SKM-1 treated with dmso at 0.1 percent for 144 hours (cell line): ENCODE results near the gene TIMM44.

ENCODE experiments used
- DNase-seq: peaks from one replicate; lab custom pipeline; 2025; ENCODE audit not compliant: unreplicated experiment; lab: John Stamatoyannopoulos, UW

TIMM44 gene, protein sequence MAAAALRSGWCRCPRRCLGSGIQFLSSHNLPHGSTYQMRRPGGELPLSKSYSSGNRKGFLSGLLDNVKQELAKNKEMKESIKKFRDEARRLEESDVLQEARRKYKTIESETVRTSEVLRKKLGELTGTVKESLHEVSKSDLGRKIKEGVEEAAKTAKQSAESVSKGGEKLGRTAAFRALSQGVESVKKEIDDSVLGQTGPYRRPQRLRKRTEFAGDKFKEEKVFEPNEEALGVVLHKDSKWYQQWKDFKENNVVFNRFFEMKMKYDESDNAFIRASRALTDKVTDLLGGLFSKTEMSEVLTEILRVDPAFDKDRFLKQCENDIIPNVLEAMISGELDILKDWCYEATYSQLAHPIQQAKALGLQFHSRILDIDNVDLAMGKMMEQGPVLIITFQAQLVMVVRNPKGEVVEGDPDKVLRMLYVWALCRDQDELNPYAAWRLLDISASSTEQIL

DNA sequence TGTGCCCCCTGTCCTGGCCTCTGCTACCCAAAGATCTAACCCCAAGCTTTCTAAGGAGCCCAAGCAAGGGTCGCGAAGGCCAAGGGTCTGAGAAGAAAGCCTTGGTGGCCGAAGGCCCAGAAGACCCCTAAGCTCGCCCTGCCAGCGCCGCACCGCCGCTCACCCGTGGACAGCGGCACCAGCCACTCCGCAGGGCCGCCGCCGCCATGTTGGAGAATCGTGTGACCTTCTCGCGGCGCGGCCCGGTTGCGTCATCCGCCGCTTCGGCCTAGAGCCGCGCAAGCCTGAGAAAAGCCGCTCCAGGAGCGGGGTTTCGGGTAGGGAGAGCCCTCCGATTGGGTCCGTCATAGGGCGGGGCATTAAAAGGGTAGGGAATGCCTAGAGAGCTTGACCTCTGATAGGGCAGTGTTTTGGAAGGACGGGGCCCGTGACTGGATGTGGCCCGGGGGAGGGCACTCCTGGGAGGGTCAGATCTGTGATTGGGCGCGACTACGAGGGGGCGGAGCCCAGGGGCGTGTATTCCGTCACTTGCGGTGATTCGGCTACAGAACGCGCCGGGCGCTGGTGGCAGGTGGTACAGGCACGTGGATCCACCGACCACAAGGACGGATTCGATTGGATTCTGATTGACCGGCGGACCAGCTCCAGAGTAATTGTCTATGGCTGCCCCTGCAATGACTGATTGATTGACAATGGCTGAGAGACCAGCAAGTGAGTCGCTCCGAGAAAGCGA, at the start of gene TIMM44:
TIMM44 (minus strand) TSS at position 223 of the 733 bp plus-strand sequence; CDS start at position 208, 15 bp downstream.
- peak; percentile 99 for DNase-seq

DNA sequence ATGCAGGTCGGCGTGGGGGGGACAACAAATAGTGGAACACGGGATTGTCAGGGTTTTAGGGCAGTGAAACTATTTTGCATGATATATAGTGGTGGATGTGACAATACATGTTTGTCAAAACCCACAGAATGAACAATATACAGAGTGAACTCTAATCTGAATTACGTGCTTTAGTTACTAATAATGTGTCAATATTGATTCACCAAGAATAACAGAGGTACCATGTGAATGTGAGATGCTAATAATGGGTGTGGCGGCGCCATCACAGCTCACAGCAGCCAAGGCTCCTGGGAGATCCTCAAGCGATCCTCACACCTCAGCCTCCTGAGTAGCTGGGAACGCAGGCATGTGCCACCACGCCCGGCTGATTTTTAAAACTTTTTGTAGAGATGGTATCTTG, 49.1 kb upstream of the TIMM44 start:
- no peak for DNase-seq

DNA sequence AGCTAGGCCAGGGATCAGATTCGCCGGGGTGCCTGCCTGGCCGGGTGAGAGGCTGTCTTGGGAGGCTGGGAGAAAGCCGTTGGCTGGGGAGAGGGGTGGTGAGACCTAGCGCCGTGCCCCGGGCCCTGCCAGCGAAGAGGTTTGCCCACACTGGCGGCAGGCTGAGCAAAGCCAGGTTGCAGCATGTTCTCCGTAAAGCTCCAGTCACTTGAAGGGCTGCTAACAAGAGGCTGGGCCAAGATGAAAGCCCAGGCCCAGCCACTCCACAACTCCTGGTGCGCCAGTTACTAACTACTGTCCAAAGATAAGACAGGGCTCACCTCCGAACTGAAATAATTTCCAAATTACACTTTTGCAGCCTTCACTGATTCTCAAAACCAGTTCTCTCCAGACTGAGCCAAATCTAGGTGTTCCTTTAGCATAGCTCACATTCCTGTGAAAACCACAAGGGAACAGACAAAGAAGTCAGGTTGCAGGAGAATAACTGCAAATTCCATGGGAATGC, 45.7 kb upstream of the TIMM44 start:
- no peak for DNase-seq

DNA sequence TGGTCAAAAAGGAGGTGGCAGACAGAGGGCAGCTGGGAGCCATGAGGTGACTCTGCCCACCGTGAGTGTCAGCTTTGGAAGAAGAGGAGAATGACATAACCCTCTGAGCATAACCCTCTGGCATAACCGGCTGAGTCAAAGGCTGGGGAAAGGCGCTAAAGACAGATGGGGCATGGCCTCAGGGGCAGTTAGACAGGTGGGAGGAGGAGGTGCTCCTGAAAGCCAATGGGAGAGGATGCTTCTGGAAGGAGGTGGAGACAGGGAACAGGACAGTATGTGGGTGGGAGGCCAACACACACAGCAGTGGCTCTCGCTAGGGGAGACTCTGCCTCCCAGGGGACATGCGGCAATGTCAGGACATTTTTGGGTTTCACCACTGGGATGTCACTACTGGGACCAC, 44.8 kb upstream of the TIMM44 start:
- DNase-seq, result no peak

DNA sequence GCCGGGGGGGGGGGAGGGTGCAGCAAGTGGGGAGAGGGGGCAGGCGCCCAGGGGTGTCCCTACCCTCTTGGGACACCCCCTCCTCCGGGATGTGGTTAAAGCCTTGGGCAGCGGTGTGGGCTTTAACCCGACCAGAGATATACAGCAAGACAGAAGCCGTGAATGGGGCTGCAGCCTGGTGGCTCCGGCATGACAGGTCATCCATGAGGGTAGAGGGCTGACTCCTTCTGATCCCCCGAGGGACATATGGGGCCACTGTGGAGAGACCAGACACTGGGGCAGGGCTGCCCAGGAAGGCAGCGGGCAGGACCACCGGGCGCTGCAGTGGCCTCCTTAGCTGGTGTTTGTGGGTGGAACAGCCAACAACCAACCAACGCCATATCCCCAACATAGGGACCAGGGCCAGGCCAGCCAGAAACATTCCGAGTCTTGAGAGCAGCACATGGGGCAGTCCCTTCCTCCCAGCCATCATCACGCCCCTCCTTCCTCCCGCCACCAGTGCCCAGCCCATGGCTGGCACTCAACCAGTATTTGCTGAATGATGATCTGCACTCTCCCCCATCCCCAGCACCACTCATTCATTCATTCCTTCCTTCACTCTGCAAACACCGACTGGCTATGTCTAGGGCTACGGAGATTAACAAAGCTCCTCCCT, 43.8 kb upstream of the TIMM44 start:
- no peak for DNase-seq

DNA sequence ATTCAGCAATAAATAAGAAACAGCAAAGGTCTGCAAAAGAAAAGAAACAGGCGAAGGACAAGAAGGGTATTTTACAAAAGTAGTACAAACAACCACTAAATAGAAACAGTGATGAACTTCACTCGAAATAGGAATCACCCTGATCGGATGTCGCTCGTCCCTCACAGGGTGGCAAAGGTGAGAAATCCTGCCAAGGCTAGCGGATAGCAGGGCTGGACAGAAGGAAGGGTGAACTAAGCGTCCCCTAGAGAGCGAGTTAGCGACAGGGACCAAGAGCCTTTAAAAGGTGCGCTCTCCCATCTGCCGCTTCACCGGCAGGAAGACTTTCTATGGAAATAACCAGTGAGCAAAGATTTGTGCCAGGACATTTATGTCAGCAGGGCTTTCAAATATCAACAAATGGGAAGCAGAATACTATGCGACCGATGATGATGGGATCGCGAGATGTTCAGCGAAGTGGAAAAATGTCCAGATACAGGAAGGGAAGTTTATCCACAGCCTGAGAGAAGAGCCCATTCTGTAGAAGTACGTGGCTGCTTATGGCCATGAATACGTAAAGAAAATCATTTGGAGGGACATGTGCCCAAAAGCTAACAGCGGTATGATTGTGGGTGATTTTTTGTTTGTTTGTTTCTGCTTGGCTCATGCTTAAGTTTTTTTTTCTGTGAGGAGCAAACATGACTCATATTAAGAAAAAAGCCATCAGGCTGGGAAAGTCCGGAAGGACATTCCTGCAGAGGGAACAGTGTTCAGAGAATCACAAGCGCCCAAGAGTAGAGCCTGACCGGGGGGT, 43.1 kb upstream of the TIMM44 start:
- no peak for DNase-seq

DNA sequence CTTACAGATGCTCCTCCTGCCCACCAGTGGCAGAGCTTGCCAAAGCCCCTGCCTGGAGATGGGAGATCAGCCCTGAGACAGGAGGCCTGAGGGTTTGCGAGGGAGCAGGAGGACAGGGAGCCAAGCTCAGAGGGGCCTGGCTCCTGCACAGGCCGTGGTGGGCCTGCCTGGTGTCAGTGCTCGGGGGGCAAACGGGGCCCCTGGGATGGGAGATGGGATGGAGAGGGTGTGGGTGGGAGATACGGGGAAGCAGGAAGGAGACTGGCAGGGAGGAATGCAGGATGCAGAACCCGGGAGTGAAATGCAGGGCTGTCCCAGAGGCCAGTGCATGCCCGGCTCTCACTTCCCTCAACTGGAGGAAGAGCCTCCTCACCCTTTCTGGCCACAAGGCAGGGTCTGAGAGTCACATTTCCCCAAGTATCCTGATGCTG, 42.0 kb upstream of the TIMM44 start:
- no peak for DNase-seq

DNA sequence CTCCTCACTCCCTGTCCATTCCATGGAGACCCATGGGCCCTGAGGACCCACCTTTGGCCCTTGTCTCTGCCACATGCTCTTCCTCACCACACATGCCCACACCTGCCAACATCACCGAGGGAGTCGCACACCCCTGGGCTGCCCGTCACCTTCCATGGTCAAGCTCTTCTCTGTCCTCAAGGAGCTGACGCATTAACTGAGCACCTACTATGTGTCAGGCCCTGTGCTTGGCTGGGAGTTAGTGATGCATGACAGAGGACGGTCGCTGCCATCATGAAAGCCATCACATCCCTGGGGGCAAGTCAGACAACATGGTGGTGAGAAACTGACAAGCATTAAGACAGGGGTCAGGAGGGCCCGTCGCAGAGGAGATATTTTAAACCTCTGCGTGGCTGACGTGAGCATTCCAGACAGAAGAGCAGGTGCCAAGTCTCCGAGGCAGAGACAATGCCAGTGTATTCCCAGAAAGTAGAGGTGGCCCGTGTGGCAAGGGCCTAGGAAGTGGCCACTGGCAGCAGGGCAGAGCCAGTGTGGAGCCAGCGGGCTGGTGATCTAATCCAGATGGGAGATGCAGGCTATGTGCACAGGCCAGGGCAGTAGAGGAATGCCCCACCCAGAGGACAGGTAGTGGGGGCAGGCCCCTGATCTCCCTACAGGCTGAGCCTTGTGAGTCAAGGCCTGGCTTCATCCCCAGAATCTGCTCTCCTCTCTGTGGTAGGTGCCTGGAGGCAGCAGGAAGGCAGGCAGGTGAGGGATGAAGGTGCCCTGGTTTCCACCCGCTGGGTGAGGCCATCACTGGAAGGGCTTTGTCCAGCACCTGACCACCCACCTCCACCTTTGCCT, 40.8 kb upstream of the TIMM44 start:
- DNase-seq, result no peak

DNA sequence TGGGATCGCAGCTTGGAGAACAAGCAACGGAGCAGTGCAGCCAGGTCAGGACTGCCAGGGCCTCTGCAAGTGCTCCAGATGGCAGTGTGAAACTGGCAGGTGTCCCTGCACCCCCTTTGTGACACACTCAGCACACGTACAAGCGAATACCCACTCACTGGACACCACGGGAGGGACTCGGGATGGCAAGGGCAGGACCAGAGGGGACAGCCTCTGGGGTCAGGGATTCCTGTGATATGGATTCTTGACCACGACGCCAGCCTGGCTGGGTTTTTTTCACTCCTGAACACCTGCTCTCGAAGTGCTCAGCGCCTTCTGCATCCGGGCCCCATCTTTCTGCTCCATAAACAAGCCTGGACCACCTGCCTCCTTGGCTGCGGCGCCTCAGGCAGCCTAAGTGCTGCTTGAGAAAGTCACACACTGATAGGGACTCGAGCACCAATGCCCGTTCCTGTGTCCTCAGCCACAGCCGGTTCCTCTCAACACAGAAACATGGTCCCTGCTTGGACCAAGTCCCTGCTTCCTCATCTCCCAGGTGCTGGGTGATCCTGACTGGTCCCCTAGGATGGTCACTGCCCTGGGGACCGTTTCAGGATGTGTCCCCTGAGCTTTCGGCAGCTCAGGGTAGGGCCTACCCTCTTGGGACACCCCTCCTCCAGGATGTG, 40.0 kb upstream of the TIMM44 start:
- no peak for DNase-seq

DNA sequence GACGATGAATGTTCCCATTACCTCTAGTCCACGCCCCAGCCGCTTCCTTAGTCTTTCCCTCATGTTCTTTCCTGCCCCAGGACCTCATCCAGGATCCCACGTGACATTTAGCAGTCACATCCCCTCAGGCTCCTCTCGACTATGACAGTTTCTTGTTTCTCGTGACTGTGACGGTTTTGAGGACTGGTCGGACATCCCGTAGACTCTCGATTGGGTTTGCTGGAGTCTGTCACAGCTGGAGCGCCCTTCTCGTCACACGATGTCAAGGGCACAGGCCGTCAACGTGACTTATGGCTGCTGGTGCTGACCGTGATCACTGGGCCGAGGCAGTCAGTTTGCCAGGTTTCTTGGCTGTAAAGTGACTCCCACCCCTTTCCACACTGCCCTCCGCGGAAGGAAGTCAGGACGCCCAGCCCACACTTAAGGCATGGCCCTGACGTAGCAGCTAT, 39.2 kb upstream of the TIMM44 start:
- no peak for DNase-seq

DNA sequence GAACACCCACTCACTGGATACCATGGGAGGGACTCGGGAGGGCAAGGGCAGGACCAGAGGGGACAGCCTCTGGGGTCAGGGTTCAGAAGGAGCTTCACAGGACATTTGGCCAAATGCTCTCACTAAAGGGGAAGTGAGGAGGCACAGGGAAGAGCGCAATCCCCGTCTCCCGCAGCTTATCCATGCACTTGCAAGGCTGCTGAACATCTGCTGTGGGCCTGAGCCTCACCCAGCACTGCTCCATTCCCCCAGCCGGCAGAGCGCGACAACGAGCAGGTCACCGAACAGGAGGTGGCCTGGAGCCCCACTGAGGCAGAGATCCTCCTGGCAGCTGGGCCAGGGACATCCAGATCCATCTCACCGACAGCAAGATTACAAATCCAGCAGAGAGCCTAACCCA, 38.6 kb upstream of the TIMM44 start:
- no peak for DNase-seq

DNA sequence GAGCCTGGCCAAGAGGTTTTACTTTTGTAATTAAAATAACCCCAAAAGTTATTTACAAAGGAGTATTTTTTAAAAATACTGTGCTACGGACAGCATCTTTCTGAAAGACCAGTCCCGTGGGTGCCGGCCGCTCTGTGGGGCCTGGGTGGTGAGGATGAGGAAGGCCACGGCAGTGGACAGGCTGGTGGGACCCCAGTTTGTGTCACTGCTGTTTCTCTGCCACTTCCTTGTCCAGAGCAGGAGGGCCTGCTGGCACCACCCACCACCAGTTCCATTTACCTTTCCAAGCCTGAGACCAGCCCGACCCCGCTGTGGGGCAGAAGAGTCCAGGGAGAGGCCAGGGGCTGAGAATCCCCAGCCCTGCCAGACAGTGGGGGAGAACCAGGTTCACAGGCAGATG, 38.2 kb upstream of the TIMM44 start:
- no peak for DNase-seq

DNA sequence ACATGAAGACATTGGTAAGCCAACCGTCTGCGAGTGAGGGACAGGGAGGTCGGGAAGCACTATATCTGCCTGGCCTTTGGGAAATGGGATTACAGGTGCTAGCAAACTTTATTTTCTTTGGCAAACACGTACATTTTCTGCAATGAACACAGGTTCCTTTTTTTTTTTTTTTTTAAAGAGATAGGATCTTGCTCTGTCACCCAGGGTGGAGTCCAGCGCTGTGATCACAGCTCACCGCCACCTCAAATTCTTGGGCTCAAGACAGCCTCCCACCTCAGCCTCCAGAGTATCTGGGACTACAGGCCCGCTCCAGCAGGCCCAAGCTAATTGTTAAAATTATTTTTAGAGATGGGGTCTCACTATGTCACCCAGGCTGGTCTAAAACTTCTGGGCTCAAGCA, 37.7 kb upstream of the TIMM44 start:
- DNase-seq, result no peak

DNA sequence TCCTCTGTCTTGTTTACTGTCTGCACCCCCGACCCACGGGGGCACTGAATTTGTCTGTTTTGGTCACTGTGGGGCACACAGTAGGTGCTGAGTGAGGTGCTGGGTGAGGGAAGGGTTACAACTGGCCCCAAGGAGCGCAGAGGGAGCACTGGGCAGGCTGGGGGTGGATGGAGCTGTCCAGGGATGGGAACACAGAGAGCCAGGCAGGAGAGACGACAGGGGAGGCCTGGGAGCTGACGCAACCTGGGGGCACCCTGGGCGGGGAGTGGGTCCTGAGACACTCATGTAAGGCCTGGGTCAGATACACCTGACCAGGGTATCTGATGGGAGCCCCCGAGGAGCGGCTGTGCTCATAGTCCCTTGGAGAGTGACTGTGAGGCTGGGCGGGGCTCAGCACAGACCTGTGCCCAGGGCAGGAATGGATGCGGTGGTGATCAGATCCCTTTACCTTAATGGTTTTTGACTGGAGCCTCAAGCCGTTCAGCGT, 37.2 kb upstream of the TIMM44 start:
- DNase-seq, result no peak

DNA sequence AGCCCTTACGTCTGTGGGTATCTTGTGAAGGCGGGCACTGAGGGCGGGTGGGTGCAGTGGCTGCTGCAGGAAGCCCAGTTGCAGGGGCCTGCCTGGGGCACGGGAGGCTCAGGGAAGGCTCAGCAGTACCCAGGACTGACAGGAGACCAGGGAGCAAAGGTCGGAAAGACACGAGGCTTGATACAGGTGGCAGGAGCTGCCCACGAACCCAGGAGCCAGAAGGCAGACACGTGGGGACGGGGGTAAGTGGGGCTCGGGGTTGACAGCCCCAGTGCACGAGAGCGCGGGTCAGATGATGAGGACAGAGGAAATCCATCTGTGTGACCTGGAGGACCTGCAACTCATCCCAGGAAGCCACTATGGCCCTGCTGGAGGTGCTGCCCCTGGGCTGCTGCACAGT, 36.7 kb upstream of the TIMM44 start:
- no peak for DNase-seq

DNA sequence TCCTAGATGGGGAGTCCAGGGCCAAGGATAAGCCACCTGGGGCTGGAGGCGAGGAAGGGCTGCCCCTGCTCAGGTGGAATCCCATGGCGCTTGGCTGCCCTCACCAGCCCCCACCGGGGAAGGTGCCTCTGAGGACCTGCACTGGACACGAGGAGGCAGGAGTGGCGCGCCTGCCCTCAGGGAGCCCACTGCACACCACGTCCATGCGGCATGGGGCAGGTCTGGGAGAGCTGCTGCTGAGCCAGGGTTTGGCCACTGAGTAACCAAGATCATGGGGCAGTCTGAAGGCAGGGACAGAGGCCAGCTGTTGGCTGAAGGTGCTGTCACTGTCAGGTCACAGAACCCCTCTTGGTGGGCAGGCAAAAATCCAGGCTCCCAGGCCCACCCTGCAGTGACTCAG, 36.1 kb upstream of the TIMM44 start:
- no peak for DNase-seq

DNA sequence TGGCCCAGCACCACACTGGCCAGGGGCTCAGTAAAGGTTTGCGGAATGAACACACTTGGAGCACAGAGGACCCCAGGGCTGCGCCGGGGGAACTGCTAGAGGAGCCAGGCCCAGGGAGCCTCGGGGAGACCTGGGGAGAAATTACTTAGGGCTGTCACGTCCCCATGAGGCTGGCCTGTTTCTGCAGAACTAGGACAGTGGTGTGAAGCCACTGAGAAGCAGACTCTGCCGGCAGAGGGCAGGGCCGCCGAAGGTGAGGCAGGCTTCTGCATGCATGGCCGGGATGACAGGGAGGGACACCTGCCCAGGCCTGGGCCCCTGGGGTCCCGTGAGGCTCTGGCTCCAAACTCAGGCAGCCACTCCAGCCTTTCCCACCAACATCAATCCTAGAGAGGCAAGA, 35.5 kb upstream of the TIMM44 start:
- DNase-seq, result no peak

DNA sequence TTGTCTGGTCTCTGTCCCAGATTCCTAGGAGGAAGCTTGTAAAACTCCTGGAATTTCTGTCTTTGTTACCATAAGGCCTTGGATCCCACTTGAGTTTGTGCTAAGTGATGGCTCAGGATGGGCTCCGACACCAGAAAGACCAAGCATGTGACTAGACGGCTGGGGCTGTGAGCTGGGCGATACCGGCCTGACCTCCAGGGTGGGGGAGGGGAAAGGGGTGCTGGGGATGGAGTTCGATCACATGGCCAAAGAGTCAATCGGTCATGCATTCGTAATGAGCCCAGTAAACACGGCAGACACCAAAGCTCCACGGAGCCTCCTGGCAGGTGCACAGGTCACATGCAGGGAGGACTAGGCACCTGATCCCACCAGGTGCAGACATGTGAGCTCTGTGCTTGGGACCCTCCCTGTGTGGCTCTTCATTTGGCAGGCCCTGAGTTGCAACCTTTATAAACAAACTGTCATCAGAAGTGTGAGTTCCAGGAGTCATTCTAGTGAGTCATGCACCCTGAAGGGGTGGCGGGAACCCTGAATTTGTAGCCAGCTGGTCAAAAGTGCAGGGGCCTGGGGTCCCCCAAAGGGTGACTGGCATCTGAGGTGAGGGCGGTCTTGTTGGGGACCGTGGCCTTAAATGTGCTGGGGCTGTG, 34.8 kb upstream of the TIMM44 start:
- no peak for DNase-seq

DNA sequence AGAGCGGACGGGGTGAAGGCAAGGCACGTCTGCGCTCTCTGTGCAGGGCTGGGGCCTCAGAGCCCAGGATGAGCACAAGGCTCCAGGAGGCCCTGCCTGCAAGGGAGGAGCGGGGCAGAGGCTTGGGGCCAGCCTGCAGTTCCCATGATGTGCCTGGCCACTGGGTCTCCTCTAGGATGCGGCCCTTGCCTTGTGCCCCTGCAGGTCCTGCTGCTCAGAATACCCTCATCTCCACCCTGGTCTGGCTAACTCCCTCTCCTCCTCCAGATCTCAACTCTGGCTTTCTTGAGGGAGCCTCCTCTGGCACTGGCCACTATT, 34.2 kb upstream of the TIMM44 start:
- no peak for DNase-seq
